DOHH2 (cell line): Measurements from ENCODE around the gene MIEF2.

ENCODE experiments used
- H3F3A ChIP-seq: fragments of 200-600 bp; sonication (generic), shearing (Covaris generic); 2 replicates; pipeline ENCODE4 v1.6.0; 2016; ENCODE audit warnings: antibody characterized with exemption, mild to moderate bottlenecking; ENCODE audit not compliant: control insufficient read depth, insufficient read depth
- H3K27ac ChIP-seq: fragments of 200-600 bp; sonication (generic); 2 replicates; pipeline ENCODE4 v1.5.1; 2014; ENCODE audit warnings: low read depth, mild to moderate bottlenecking, low read length, moderate library complexity
- H3K27me3 ChIP-seq: fragments of 200-600 bp; sonication (generic); 2 replicates; pipeline ENCODE4 v1.6.1; 2014; ENCODE audit warnings: mild to moderate bottlenecking, low read length, mixed read lengths; ENCODE audit not compliant: control insufficient read depth
- H3K36me3 ChIP-seq: fragments of 200-600 bp; sonication (generic); 2 replicates; pipeline ENCODE4 v1.6.1; 2014; ENCODE audit warnings: mild to moderate bottlenecking, low read length, moderate library complexity, mixed read lengths; ENCODE audit not compliant: control insufficient read depth
- H3K4me1 ChIP-seq: fragments of 200-600 bp; sonication (generic); 2 replicates; pipeline ENCODE4 v1.6.1; 2014; ENCODE audit warnings: mild to moderate bottlenecking, low read length, mixed read lengths; ENCODE audit not compliant: control insufficient read depth
- H3K4me2 ChIP-seq: fragments of 200-600 bp; sonication (generic); 2 replicates; pipeline ENCODE4 v1.6.0; 2014; ENCODE audit warnings: mild to moderate bottlenecking, low read length, moderate library complexity
- H3K4me3 ChIP-seq: fragments of 200-600 bp; sonication (generic); 2 replicates; pipeline ENCODE4 v1.5.1; 2014; ENCODE audit warnings: mild to moderate bottlenecking, low read length, mixed read lengths
- H3K79me2 ChIP-seq: fragments of 200-600 bp; sonication (generic); 2 replicates; pipeline ENCODE4 v1.6.1; 2014; ENCODE audit warnings: mild to moderate bottlenecking, low read length, mixed read lengths; ENCODE audit not compliant: control insufficient read depth
- H3K9me2 ChIP-seq: fragments of 200-600 bp; sonication (generic); replicated peaks from 2 replicates; pipeline ENCODE4 v1.6.1; 2014; ENCODE audit warnings: mild to moderate bottlenecking, low read length, mixed read lengths; ENCODE audit not compliant: control insufficient read depth
- H3K9me3 ChIP-seq: fragments of 200-600 bp; sonication (generic); 2 replicates; pipeline ENCODE4 v1.6.1; 2014; ENCODE audit warnings: antibody characterized with exemption, low read length, mixed read lengths; ENCODE audit not compliant: control insufficient read depth, insufficient read depth
- H4K20me1 ChIP-seq: fragments of 200-600 bp; sonication (generic); 2 replicates; pipeline ENCODE4 v1.6.0; 2014; ENCODE audit warnings: low read depth, mild to moderate bottlenecking, antibody characterized with exemption, low read length, moderate library complexity; ENCODE audit not compliant: control insufficient read depth, insufficient read depth
- CTCF ChIP-seq: fragments of 200-600 bp; sonication (generic); IDR thresholded peaks from one replicate; pipeline ENCODE4 v1.5.1; 2014; ENCODE audit warnings: antibody characterized with exemption, mild to moderate bottlenecking, low read depth, low read length; ENCODE audit not compliant: poor library complexity, severe bottlenecking
- EZH2phosphoT487 ChIP-seq: fragments of 200-600 bp; sonication (generic); IDR thresholded peaks from 2 replicates; pipeline ENCODE4 v1.6.1; 2017; ENCODE audit warnings: borderline replicate concordance, mild to moderate bottlenecking, antibody characterized with exemption, low read length, moderate library complexity, mixed read lengths

MIEF2 gene

DNA sequence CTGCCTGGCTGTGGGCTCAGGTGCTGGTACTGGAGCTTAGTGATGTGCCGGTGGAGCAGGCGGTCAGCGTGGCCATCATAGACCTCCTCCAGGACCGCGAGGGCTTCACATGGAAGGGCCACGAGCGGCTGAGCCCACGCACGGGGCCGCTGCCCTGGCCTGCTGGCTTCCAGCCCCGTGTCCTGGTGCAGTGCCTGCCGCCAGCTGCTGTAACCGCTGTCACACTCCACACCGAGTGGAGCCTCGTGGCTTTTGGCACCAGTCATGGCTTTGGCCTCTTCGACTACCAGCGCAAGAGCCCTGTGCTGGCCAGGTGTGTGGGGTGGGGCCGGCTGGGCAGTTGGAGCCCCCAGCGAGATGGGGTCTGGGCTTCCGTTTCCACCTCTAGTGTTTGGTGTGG is 23.0 kb upstream of the MIEF2 start:
- no peaks in the 10 kb centered on the region for H3K27me3 ChIP-seq
- TF ChIP-seq EZH2phosphoT487 (no peak), CTCF (no peak)
- no peaks in the 10 kb centered on the region for H3K9me3 ChIP-seq
- no peak overlapping the region for H3K27ac ChIP-seq
- no peak overlapping the region for H3K4me2 ChIP-seq
- H3F3A ChIP-seq, result no peaks in the 10 kb centered on the region
- H4K20me1 ChIP-seq, result no peaks in the 10 kb centered on the region
- H3K36me3 ChIP-seq, result no peaks in the 10 kb centered on the region; the same call in 1 of the 2 replicates
- H3K4me3 ChIP-seq, result no peak overlapping the region
- H3K9me2 ChIP-seq, result no peaks in the 10 kb centered on the region
- no peaks in the 10 kb centered on the region for H3K79me2 ChIP-seq
- no peaks in the 10 kb centered on the region for H3K4me1 ChIP-seq

DNA sequence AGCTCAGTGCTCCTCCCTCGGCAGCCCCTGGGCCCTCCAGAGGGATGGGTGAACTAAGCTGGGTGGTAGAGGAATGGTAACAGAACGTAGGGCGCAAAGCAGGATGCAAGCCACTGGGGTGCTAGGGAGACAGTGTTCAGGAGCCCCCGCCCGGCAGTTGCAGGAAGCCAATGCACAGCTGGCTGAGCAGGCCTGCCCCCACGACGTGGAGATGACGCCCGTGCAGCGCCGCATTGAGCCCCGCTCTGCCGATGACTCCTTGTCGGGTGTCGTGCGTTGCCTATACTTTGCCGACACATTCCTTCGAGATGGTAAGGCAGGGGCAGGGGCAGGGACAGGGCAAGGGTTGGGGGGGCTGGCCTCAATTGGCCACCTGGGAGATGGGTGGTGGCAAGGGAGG is 22.2 kb upstream of the MIEF2 start:
- H3K4me1 ChIP-seq, result no peaks in the 10 kb centered on the region
- H3K4me2 ChIP-seq, result no peak overlapping the region
- H4K20me1 ChIP-seq, result no peaks in the 10 kb centered on the region
- no peak overlapping the region for H3K27ac ChIP-seq
- H3K9me3 ChIP-seq, result no peaks in the 10 kb centered on the region
- peaks cover 2% of the 10 kb centered on the region; the same call in 1 of the 2 replicates for H3K36me3 ChIP-seq
- no peaks in the 10 kb centered on the region for H3K9me2 ChIP-seq
- H3K79me2 ChIP-seq, result no peaks in the 10 kb centered on the region
- no peaks in the 10 kb centered on the region for H3K27me3 ChIP-seq
- H3K4me3 ChIP-seq, result no peak overlapping the region
- TF ChIP-seq EZH2phosphoT487 (no peak), CTCF (no peak)
- no peaks in the 10 kb centered on the region for H3F3A ChIP-seq

DNA sequence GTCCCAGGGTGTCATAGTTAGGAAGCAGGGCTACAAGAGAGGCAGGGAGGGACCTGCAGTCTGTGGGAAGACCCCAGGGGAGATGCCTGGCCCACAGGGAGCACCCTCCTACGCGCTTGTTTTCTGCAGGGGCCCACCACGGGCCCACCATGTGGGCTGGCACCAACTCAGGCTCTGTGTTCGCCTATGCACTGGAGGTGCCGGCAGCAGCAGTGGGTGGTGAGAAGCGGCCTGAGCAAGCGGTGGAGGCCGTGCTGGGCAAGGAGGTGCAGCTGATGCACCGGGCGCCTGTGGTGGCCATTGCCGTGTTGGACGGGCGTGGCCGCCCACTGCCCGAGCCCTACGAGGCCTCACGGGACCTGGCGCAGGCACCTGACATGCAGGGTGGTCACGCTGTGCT is 20.0 kb upstream of the MIEF2 start:
- Histone ChIP-seq H3K9me3 (no peaks in the 10 kb centered on the region), H3K4me3 (no peak overlapping the region), H3K36me3 (peaks cover 10% of the 10 kb centered on the region), H3K27me3 (no peaks in the 10 kb centered on the region), H3K4me1 (no peaks in the 10 kb centered on the region), H3K27ac (no peak overlapping the region), H4K20me1 (no peaks in the 10 kb centered on the region), H3K9me2 (no peaks in the 10 kb centered on the region), H3K79me2 (no peaks in the 10 kb centered on the region), H3K4me2 (no peak overlapping the region), H3F3A (no peaks in the 10 kb centered on the region)
- TF ChIP-seq CTCF, result no peak
- no peak for TF ChIP-seq EZH2phosphoT487
